NOMO-1 (cell line): Measurements from ENCODE around the gene ANKRD13B.
A peak's percentile ranks its signal among the peaks of the same experiment; 100 is the strongest.
"Not testable (repeated sequence)": the region's sequence is repeated elsewhere in the genome, so short reads cannot be mapped to it uniquely, and the experiment has no call there.

Source experiments
- DNase-seq, 2 experiments: peaks; one replicate each; lab custom pipeline; 2025; ENCODE audit not compliant: unreplicated experiment in 2 of 2; lab: John Stamatoyannopoulos, UW

ANKRD13B gene

GRCh38 chr17:29592850-29593551 is at the start of gene ANKRD13B:
Gene ANKRD13B (plus strand): TSS chr17:29593132. CDS start chr17:29593622, 490 bp downstream.
- peak in 1 of 2 experiments; percentile 13 for DNase-seq

DNA sequence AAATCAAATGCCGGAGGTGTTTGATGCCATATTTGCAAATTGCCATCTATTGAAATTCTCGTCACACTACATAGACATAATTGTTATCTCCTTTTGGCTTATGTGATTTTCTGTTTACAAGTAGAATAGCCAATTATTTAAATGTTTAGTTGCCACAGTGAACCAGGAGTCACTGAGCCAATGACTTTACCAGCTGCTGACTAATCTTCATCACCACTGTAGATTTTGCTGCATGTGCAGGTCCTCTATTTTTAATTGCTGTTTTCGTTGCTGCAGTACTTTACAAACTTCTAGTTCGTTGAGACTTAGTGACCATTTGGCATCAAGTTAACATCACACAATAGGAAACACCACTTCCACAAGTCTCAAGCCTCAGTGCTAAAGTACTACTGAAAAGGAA is 48.9 kb upstream of the ANKRD13B start:
- DNase-seq, result no peak

DNA sequence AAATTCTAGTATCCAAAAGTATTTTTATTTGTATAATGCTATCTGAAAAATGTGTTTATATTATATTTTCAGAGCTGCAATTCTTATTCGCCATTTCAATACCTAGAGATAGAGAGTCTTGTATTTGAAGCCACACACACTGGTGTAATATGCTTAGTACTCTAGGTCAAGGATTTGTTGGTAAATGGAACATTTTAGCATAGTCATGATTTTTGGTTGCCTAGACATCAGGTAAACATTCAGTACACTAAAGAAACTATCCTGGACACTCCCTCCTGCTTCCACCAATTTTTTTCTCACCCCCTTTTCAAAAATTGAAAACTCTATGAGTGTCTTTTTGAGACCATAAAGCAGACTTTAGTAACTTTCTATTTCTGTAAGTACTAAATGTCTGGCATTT is 46.8 kb upstream of the ANKRD13B start:
- no peak for DNase-seq

DNA sequence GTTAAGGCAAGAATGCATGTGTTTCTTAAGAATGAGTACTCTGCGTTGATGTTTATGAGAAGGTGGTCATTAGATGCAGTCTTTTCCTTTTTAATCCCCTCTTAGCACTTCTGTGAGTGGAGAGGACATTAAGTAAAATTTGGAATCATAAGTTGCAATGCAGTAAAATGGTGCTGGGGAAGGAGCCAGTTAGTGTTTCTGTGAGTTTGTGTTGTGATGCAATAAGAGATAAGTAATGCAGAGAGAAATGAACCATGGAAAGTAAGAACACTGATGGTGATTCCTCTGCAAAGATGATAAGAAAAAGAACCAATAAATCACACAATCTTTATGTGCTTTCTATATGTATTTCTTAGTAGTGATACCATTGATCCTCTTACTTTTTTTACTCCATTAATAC is 46.1 kb upstream of the ANKRD13B start:
- no peak for DNase-seq

DNA sequence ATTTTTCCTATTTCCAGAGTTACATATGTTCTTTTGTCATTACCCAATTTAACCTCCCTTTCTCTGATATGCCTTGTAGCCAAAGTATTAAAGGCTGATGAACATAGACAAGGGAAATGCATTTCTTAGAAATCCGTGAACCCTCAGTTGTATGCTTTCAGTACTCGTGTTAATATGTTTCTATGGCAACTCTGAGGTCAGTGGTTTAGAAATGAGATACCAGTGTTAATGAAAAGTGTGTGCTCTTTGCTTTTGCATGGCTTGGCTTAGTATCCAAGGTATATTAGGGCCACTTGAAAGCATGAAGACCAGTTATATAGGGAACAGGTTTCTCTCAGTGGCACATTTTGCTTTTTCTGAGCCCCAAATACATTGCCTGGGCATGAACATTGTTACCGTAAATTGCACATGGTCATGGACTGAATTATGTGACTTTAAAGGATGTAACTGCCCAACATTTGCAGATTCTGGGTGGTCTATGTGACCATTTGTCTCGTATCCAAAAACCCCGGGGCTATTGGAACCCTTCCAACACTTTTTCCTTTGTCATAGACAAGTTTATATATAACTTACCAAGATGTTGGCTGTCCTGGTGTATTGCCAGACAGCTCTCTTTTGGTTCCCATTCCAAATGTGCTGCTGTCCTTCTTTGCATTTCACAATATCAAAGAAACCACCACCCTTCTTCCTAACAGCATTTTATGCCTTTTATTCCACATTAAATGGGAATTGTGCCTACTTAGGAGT is 43.6 kb upstream of the ANKRD13B start:
- DNase-seq, result no peak

- no peak for DNase-seq
Observed at GRCh38 chr17:29555840-29556239, 37.1 kb upstream of the ANKRD13B start.

DNA sequence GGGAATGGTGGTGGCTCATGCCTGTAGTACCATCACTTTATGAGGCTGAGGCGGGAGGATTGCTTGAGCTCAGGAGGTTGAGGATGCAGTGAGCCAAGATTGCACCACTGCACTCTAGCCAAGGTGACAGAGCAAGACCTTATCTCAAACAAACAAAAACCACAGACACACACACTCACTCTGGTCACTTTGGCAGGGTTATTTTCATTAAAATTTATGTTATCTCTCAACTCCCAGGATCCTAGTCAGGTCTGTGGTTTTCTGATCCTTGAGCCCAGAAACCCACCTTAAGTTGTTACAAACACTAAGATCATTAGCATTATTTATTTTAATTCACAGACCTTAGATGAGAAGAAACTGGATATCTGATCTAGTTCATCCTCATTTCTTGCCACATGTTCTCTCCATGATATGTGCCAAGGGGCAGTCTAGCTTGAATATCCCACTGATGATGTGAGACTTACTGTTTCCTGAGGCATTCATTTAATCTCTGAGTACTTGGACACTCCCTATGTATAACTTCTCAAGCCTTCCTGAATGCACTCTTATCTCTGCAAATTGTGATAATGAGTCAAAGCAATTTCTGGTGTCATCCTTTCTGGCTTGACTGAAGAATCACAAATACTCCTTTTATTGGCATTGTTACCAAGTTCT is 35.7 kb upstream of the ANKRD13B start:
- no peak for DNase-seq

DNA sequence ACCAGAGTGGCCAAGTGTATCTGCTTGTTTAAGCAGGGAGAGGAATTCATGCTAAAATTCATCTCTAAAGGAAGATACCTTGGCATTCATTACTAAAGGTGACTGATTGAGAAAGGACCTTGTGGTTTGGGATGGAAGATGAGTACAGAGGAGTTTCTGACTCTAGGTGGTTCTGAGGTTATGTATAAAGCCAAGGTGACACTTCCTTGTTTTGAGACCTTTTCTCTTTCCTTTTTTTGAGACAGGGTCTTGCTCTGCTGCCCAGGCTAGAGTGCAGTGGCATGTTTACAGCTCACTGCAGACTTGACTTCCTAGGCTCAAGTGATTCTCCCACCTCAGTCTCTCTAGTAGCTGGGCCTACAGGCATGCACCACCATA is 35.2 kb upstream of the ANKRD13B start:
- no peak for DNase-seq

DNA sequence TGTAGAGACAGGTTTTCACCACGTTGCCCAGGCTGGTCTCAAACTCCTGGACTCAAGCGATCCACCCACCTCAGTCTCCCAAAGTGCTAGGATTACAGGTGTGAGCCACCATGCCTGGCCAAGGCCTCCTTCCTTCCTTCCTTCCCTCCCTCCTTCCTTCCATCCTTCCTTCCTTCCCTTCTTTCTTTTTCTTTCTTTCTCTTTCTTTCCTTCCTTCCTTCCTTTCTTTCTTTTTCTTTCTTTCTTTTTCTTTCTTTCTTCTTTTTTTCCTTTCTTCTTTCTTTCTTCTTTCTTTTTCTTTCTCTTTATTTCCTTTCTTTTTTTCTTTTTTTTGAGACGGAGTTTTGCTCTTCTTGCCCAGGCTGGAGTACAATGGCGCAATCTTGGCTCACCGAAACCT is 34.8 kb upstream of the ANKRD13B start:
- DNase-seq, result not testable (repeated sequence)

- no peak for DNase-seq
Observed at GRCh38 chr17:29559640-29560039, 33.3 kb upstream of the ANKRD13B start.

GRCh38 chr17:29560316-29560715 is 32.6 kb upstream of the ANKRD13B start:
- peak; percentile 83 to 91 for DNase-seq

GRCh38 chr17:29561554-29562517 is 31.1 kb upstream of the ANKRD13B start:
- peak; percentile 5 for DNase-seq

DNA sequence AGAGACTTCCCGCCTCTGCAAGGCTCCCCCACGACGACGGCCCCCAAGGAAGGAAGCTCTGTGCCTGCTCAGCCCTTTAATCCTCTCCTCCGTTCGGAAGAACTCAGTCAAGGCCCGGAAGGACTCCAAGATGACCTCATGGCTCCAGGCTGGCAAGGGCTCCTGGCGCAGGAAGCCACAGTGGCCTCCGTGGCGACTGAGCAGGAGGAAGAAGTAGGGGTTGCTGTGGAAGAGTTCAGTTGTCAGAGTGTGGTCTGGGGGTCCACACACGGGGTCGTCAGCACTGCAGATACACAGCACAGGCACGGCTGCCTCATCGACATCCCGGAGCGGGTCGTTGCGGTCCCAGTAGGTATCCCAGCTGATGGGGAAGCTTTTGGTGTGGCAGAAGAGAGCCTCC is 30.3 kb upstream of the ANKRD13B start:
- no peak for DNase-seq

- DNase-seq, result no peak
Observed at GRCh38 chr17:29563816-29564215, 29.1 kb upstream of the ANKRD13B start.

DNA sequence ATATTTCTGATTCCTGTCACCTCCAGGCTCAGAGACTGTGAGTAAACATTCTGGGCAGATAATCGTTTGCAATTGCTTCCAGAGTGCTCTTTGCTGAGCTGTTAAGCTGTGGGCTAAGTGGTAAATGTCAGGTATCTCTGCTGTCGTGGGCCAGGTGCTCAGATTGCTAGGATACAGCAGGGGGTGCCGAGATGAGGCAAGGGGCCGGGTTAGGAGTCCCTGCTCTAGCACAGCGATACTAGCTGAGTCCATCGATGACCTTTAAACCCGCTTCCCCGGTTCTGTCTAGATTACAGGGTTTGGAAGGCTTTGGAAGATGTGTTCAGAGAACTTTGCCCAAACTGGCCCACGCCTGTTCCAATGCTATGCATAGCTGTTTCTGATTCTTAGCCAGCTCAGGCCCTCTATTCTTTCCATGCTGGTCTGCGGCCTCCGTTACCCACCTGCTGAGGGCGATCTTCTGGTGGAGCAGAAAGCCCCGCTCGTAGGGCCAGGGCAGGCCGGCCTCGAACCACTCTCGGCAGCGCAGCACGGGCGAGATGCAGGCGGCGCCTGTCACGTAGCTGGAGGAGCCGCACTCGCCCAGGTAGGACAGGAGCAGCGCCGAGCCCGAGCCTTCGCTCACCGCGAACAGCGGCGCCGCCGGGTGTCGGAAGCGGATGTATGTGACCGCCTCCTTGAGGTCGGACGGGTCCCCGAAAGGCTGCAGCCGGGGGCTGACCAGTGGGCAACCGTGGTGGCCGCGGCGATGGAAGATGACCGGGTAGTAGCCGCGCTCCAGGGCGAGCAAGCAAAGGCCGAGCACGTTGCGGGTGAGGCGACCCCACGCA is 27.1 kb upstream of the ANKRD13B start:
- DNase-seq, result peak; percentile 39 to 47

DNA sequence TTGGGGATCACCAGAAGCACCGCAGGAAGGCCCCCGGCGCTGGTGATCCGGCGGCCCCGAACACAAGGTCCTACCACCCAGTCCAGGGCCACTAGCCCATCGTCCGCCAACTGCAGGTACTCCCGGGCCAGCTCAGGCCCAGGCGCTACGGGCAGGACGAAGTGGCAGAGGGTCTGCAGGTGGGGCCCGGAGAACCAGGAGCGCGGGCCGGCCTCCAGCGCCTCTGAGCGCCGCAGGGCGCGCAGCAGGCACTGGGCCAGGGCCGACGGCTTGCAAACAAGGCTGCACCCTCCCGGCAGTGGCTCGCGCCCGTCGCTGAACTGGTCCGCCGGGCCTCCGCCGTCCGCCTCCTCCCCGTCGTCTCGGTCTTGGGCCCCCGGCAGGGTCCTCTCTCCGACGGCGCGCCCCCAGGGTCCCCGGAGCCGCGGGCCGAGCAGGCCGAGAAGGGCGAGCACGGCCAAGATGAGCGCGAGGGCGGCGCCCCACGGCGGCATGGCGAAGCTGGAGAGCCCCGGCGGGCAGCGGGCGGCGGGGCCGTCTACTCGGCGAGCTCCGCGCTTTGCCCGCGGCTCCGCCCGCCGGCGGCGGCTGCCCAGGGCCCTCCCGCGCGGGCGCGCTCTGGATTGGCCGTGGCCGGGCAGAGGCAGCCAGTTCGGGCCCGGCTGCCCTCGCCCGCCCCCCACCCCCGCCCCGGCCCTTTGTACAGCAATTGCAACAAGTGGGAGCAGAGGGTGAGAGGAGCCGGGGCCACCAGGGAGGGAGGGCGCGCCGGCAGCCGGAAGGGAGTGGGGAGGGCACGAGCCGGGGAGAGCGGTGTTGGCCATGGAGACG is 26.2 kb upstream of the ANKRD13B start, which contains the start of gene ABHD15:
ABHD15 (minus strand) TSS at position 565 of the 831 bp plus-strand sequence; CDS start at position 494, 71 bp downstream.
- DNase-seq, result peak; percentile 64 to 80

DNA sequence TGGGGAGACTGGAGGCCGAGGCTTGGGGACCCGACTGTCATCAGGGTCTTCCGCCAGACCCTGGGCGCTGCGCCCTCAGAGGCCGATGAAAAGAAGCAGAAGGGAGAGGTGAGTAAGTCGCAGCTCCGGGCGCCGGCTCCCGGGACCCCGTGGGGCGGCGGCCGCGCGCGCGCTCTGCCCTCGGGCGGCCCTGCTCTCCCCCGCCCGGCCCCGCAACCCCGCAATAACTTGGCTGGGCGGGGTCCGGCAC is 25.7 kb upstream of the ANKRD13B start:
- no peak for DNase-seq

DNA sequence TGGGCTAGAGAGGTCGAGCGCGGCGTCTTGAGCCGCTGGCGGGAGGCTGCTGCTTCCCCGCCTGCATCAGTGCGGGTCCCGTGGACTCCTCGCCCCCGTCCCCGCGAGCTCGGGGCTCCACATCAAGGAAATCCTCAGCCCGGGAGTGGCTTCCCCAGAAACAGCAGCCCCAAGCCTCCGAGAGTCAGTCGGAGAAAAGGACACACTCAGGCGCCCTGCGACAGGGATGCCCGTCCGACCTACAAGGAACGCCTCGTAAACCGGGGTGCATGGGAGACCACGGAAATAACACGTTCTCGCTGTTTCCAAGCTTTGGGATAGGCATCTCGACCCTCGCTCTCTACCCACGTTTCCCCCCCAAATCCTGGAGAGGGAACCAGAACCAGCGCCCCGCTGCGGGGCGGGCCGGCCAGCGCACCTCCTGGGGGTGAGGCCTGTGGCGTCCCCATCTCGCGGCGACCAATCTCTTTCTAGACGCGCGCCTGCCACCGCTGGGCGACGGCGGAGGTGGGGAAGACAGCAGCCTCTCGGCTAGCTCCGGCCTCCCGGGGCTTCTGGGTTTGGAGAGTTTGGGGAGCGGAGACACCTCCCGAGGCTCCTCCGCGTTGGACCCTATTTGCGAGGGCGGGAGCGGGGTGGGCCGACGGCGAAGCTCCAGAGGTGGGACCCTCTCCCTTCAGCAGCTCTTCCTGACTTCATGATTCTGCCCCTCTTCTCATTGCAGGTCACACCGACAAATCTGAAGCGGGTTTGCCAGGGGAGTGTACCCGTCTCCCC is 25.2 kb upstream of the ANKRD13B start:
- DNase-seq, result peak; percentile 64 to 80
